Kidney (tissue), 14 donors: ENCODE data around the gene MASTL. TPM values are rescaled to one million over a fixed set of nuclear protein-coding genes. Genes with fewer than 3 reads are reported as not detected.

Source experiments
- DNase-seq, 5 donors: peaks; one replicate each; pipeline ENCODE4 v3.0.0-alpha.2; 2013 to 2020
- FAIRE-seq: peaks from 2 replicates; lab custom pipeline; 2012; peaks lifted over from hg19 to GRCh38; lab: Jason Lieb, UNC
- H3K27ac ChIP-seq, 2 donors: one replicate each; pipeline ENCODE4 v1.7.0; 2013; ENCODE audit warnings: low read depth in 2 of 2, low read length in 2 of 2, inconsistent platforms in 1 of 2
- H3K27me3 ChIP-seq: one replicate; pipeline ENCODE4 v1.7.1; 2013; ENCODE audit warnings: low read length, inconsistent platforms; ENCODE audit not compliant: control insufficient read depth, insufficient read depth
- H3K36me3 ChIP-seq, 3 donors: one replicate each; pipeline versions ENCODE4 v1.7.0 to v1.7.1; 2013; ENCODE audit warnings: low read length in 3 of 3, control low read depth in 1 of 3, inconsistent platforms in 1 of 3; ENCODE audit not compliant: insufficient read depth in 3 of 3, control insufficient read depth in 2 of 3
- H3K4me1 ChIP-seq, 3 donors: one replicate each; pipeline versions ENCODE4 v1.7.0 to v1.7.1; 2013; ENCODE audit warnings: low read length in 3 of 3, inconsistent platforms in 1 of 3, low read depth in 1 of 3; ENCODE audit not compliant: control insufficient read depth in 2 of 3, insufficient read depth in 2 of 3
- H3K4me3 ChIP-seq, 3 donors: one replicate each; pipeline versions ENCODE4 v1.7.0 to v1.8.1; 2013; ENCODE audit warnings: low read length in 3 of 3, control low read depth in 1 of 3, inconsistent platforms in 1 of 3
- H3K9ac ChIP-seq, 3 donors: one replicate each; pipeline versions ENCODE4 v1.7.0 to v1.7.1; 2013; ENCODE audit warnings: low read length in 3 of 3, control low read depth in 1 of 3, inconsistent platforms in 1 of 3
- H3K9me3 ChIP-seq, 3 donors: one replicate each; pipeline versions ENCODE4 v1.7.0 to v1.7.1; 2013; ENCODE audit warnings: low read length in 3 of 3, control low read depth in 1 of 3, inconsistent platforms in 1 of 3; ENCODE audit not compliant: control insufficient read depth in 2 of 3, insufficient read depth in 1 of 3
- intact Hi-C: fragments of 100-400 bp; cut with DNase I; formaldehyde crosslinking; loops from one replicate; pipeline ENCODE4 v1.11.1; 2022
- polyA plus RNA-seq: library from polyadenylated mRNA; stranded (reverse); fragments of 350-450 nt; fragmentation: Illumina TruSeq; extraction: RNeasy Lipid Tissue Mini Kit (QIAGEN cat#74804); gene quantifications from one replicate; pipeline ENCODE4 v1.2.3, GENCODE V29; 2014; ENCODE audit warnings: low read depth, low replicate concordance; ENCODE audit not compliant: insufficient read depth
- total RNA-seq: library from RNA; stranded (reverse); fragmentation: NEBNext Ultra II Directional; extraction: Animal tissue kit (Norgen Biotek cat#: 25700); gene quantifications from one replicate; pipeline ENCODE4 v1.2.1, GENCODE V29; 2021
- TF ChIP-seq, protein P1 (sequence below): IDR thresholded peaks from 3 replicates; pipeline ENCODE4 v1.5.1; 2012; ENCODE audit warnings: mild to moderate bottlenecking, moderate library complexity, borderline replicate concordance; ENCODE audit not compliant: insufficient read depth; ENCODE audit errors: extremely low read depth
- donor health status: control.
- donor health status: control.
- donor health status: control.
- donor health status: control.
- donor health status: control.
- donor health status: DM: yes; HTN: yes; CAD: no.
- donor health status: Normal renal cell carcinoma (clear cell type).

Gene MASTL
- total and polyA plus RNA-seq, 2 donors from 2014 or later = 2.6 to 10.3 TPM

DNA sequence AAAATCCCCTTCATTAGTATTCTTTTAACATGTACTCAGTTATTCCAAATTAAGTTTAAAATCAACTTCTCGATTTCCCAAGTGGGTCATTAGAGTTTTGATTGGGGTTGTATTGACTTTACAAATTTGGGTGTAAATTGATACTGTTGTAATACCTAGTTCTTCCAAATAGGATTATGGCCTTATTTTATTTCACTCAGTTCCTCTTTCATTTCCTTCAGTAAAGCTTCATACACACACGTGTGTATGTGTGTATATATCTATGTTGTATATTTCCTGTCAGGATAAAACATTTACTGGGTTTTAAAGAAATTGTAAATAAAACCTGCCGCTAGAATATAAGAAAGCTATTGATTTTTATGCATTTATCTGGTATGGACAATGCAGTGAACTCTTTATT is 16.9 kb upstream of the MASTL start:
- no peaks in the 10 kb centered on the region for H3K4me1 ChIP-seq
- H3K36me3 ChIP-seq = peaks cover 3 to 35% (median 11%) of the 10 kb centered on the region in 3 donors
- DNase-seq = no peak
- no peak overlapping the region for H3K9ac ChIP-seq
- FAIRE-seq = no peak
- H3K27me3 ChIP-seq = no peaks in the 10 kb centered on the region
- no peak overlapping the region for H3K4me3 ChIP-seq
- intact Hi-C loops = no loop called here
- TF ChIP-seq, protein P1, sequence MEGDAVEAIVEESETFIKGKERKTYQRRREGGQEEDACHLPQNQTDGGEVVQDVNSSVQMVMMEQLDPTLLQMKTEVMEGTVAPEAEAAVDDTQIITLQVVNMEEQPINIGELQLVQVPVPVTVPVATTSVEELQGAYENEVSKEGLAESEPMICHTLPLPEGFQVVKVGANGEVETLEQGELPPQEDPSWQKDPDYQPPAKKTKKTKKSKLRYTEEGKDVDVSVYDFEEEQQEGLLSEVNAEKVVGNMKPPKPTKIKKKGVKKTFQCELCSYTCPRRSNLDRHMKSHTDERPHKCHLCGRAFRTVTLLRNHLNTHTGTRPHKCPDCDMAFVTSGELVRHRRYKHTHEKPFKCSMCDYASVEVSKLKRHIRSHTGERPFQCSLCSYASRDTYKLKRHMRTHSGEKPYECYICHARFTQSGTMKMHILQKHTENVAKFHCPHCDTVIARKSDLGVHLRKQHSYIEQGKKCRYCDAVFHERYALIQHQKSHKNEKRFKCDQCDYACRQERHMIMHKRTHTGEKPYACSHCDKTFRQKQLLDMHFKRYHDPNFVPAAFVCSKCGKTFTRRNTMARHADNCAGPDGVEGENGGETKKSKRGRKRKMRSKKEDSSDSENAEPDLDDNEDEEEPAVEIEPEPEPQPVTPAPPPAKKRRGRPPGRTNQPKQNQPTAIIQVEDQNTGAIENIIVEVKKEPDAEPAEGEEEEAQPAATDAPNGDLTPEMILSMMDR = no peak
- no peak overlapping the region for H3K27ac ChIP-seq
- H3K9me3 ChIP-seq = no peaks in the 10 kb centered on the region

DNA sequence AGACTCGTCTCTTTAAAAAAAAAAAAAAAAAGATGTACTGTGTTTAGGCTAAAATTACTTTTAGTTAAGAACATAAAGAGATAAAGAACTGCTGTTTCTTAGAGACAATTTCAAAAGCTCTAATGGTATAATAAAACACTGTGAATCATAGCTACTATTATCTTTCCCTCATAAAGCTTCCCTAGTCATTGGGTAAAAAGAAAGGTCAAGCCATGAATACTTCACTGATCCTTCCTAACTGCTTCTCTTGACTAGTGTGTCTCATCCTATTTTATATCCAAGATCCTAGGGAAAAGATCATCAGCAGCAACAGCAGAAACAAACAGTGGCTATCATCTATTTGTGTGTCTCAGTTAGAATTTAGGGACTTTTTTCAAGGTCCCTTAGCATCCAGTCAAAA is 11.5 kb upstream of the MASTL start:
- Histone ChIP-seq H3K27me3 (no peaks in the 10 kb centered on the region), H3K36me3 (peaks cover 8 to 39% (median 15%) of the 10 kb centered on the region in 3 donors), H3K9ac (no peak overlapping the region), H3K4me3 (no peak overlapping the region), H3K4me1 (no peaks in the 10 kb centered on the region), H3K9me3 (no peaks in the 10 kb centered on the region), H3K27ac (no peak overlapping the region)
- no peak for DNase-seq
- TF ChIP-seq, protein P1 = no peak
- no peak for FAIRE-seq
- intact Hi-C loops = no loop called here

DNA sequence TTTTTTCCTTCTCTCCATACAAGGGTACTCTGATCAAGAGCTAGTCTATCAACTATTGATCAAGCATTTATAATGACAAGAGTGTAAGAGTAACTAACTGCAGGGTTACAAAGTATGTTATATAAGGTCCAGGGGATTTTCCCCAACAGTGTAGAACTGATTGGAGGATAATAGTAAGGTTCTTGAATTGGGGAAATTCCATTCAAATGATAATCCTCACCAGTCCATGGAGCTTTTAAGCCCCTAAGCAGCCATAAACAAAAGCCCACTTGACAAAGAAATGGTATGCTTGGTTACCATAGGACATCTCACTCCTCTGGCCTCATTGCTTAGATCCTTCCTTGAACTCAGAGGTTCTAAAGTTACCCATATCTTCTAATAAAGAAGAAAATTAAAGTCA is 9.2 kb upstream of the MASTL start:
- Histone ChIP-seq H3K4me3 (no peak overlapping the region), H3K4me1 (no peaks in the 10 kb centered on the region), H3K27ac (no peak overlapping the region), H3K9me3 (no peaks in the 10 kb centered on the region), H3K27me3 (no peaks in the 10 kb centered on the region), H3K9ac (no peak overlapping the region), H3K36me3 (peaks cover 8 to 35% (median 15%) of the 10 kb centered on the region in 3 donors)
- intact Hi-C loops = no loop called here
- DNase-seq (no peak), FAIRE-seq (no peak)
- TF ChIP-seq, protein P1 = no peak

DNA sequence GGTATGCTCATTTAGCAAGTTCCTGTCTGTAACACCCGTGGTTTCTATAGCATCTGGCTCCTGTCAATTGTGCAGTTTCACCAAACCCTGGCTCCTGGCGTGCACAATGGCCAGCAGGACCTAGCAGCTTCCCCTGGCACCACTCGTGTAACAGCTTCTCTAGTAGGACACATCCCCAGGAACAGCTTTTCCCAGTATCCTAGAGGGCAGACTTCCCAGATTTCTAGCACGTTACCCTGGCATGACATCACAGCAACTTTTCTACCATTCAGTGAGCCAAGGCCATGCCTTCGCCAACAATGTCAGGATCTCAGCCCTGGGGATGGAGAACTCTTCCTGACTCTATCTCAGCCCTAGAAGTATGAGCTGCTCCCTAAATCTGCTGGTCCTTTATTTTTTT is 7.5 kb upstream of the MASTL start:
- DNase-seq (no peak), FAIRE-seq (no peak)
- Histone ChIP-seq H3K27me3 (no peaks in the 10 kb centered on the region), H3K4me1 (peaks cover 0 to 5% (median 2%) of the 10 kb centered on the region in 3 donors), H3K9me3 (no peaks in the 10 kb centered on the region), H3K4me3 (no peak overlapping the region), H3K36me3 (peaks cover 8 to 27% (median 13%) of the 10 kb centered on the region in 3 donors), H3K27ac (no peak overlapping the region), H3K9ac (no peak overlapping the region)
- TF ChIP-seq, protein P1 = no peak
- intact Hi-C loops = no loop called here
